ENCODE data around the gene GPBP1.

DNA sequence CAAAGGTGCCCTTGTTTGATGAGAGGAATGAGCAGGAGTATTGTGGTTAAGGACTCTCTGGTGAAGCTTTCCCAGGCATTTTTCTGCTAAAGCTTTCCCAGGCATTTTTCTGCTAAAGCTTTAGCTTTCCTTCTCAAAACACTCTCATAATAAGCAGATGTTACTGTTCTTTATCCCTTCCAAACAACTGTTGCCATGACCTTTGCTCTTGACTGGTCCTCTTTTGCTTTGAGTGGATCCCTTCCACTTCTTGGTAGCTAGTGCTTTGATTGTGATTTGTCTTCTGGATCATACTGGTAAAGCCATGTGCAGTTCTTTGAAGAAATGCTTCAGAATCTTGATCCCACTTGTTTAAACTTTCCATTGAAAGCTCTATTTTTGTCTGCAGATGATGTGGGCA, 85.8 kb downstream of the GPBP1 start:
- TF ChIP-seq EZH2 (optimal IDR thresholded peaks at IDR 0.05; ENCODE audit: low read depth, low read length) (no peak), CTCF (IDR thresholded peaks at IDR 0.05; ENCODE audit: low read length) (no peak), EZH2phosphoT487 (IDR thresholded peaks at IDR 0.05; ENCODE audit: low read length) (no peak)
